Fibroblast of gingiva (primary cell): Measurements from ENCODE around the gene HOXB5.

Source experiments
- DNase-seq: peaks from one replicate; pipeline ENCODE4 v3.0.0-alpha.2; 2011; ENCODE audit warnings: low read depth

Gene HOXB5

DNA sequence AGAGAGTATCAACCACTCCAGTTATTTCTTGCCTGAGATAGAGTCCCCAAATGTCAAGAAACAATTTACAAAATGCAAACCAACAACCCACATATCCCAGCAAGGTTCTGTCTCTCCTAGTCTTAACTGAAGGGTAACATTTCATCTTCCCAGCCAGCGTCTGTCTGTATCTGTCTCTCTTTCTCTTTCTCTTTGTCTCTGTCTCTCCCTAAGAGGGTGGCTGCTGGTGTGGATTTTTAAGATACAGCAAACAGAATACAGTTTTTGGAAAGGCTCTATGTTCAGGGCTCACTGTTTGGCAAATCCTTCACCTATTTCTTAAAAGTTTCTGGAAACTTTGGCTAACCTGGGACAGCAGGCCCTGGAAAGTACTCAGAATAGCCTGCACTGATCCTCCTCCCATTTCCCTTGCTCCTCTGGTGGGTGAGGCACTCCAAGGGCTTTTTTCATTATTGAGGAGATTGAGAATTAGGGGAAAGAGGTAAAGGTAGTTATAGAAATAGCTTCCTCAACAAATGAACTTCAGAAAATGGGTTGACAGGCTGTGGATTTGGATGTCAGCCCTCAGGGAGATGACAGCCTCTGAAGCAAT, 21.7 kb downstream of the HOXB5 start:
- DNase-seq = no peak

- no peak for DNase-seq
Measured at GRCh38 chr17:48571024-48571818, 22.4 kb downstream of the HOXB5 start.

GRCh38 chr17:48570325-48571023, 23.1 kb downstream of the HOXB5 start:
- no peak for DNase-seq

GRCh38 chr17:48569674-48570324, 23.8 kb downstream of the HOXB5 start:
- no peak for DNase-seq

- DNase-seq = no peak
Measured at GRCh38 chr17:48569240-48569582, 24.4 kb downstream of the HOXB5 start.

DNA sequence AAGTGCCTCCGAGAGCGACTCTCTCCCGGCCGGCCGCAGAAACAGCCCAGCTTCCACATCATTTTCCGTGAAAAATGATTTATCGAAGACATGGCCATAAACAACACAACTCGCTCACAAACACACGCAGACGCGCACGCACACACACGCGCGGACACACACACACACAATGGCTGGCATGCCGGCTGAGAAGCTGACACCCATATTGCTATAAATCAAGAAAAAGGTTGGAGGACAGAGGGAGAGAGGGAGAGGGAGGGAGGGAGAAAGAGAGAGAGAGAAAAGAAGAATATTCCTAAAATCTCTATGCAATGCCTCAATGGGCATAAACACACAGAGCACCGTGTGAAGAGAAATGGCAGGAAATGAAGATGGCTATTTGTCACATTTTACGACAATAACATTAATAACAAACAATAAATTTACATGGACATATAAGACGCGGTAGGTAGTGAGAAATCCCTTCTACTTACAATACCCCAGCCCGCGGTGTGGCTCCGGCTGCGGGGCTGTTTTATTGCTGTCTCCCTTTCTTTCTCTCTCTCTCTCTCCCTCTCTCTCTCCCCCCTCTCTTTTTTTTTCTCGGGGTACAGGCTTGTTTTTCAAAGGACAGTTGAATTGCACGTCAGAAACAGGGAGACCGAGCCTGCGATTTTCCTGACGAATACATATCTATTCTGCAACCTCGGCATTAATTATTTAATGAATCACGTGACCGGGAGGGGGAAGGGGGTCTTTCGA, 24.9 kb downstream of the HOXB5 start:
- DNase-seq = no peak

DNA sequence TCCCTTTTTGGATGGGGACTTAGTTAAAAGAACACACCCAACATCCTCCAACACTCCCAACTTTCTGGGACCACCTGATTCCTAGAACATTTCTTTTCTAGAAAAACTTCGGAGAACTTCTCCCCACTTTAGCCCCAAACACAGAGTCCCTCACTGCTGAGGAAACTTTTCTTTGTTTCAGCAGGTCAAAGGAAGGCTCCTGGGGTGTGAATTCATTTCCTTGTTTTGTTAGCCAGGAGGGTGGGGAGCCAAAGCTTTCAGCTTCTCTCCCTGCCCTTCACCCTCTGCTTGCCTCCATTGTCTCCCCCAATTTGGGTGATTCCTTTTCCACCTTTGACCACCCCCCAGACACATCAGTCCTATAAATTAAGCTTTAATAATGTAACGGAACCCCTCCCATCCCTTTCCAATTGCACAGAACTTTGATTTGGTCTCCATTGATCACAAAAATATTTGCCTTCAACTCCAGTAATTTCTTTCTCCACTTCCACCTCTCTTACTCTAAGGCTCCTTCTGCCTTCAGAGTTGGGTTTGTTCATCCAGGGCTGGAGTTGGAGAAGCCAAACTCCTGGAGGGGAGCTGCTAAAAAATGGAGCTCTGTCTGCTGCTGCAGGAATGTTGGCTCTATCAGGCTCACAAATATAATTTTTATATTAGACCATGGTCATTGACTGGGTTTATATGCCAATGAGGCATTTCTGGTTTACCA, 25.8 kb downstream of the HOXB5 start:
- no peak for DNase-seq

DNA sequence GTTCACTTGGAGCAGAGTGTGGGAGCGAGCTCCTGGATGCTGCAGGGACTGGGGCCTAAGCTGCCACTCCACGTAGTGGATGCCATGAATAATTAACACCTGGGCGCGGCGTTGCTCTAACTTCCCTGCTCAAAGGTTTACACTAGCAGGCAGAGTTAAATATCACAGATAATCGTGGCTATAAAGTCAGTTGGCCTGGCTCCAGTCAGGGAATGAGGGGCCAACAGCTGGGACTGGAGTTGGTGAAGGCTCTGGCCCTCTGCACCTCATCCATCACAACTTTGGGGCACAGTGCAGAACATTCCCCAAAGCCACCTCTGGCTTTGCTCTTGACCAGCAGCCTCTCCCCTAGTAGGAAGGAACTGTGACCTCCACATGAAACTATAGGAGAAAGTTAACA, 26.4 kb downstream of the HOXB5 start:
- no peak for DNase-seq

GRCh38 chr17:48566717-48567116, 26.9 kb downstream of the HOXB5 start:
- DNase-seq = no peak

GRCh38 chr17:48565925-48566710, 27.5 kb downstream of the HOXB5 start:
- DNase-seq = no peak

- DNase-seq = no peak
Measured at GRCh38 chr17:48565022-48565554, 28.5 kb downstream of the HOXB5 start.

GRCh38 chr17:48564188-48565021, 29.2 kb downstream of the HOXB5 start:
- DNase-seq = no peak

DNA sequence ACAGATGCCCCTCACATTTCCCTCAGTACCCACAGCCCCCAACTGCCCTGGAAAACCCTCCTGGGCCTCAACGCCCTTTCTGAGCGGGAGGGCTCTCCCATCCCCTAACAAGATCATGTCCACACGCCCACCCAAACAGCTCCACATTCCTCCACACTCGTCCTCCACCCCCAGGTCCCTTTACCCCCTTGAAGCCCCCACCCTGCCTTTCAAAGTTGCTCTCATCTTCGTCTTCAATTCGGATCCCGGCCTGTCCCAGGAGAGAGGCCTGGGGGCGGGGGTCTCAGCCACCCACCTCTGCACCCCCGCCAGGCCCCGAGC, 29.8 kb downstream of the HOXB5 start:
- no peak for DNase-seq

- DNase-seq = no peak
Measured at GRCh38 chr17:48563385-48563838, 30.2 kb downstream of the HOXB5 start.

- DNase-seq = no peak
Measured at GRCh38 chr17:48562934-48563333, 30.6 kb downstream of the HOXB5 start.

GRCh38 chr17:48561884-48562810, 31.4 kb downstream of the HOXB5 start:
- DNase-seq = no peak

GRCh38 chr17:48559840-48560817, 33.5 kb downstream of the HOXB5 start:
- DNase-seq = no peak
